K562 (cell line): ENCODE measurements around the gene SCG3.

Experiments
- BCLAF1 ChIP-seq, 2 experiments: fragments of 450-650 bp in 1 of 2; IDR thresholded peaks; 2 replicates each; pipeline ENCODE4 v1.6.1; 2011 to 2017; ENCODE audit warnings: low read depth in 2 of 2, antibody characterized with exemption in 1 of 2, borderline replicate concordance in 1 of 2, low read length in 1 of 2, mild to moderate bottlenecking in 1 of 2, mixed read lengths in 1 of 2; ENCODE audit not compliant: control insufficient read depth in 1 of 2
- MAX ChIP-seq: sonication (generic); formaldehyde crosslinking; IDR thresholded peaks from 2 replicates; pipeline ENCODE4 v1.9.0; 2022; ENCODE audit warnings: mild to moderate bottlenecking, missing genetic modification reagents

- TF ChIP-seq BCLAF1 (IDR thresholded peaks at IDR 0.05; ENCODE audit: borderline replicate concordance in 1 of 2, control insufficient read depth in 1 of 2, low read depth in 2 of 2, low read length in 1 of 2): no peak
- no peak for TF ChIP-seq MAX (CRISPR knock-in tag)
Observed at GRCh38 chr15:51727141-51727897, 46.0 kb downstream of the SCG3 start.
